ENCODE measurements around the gene GFM1.

Gene GFM1

DNA sequence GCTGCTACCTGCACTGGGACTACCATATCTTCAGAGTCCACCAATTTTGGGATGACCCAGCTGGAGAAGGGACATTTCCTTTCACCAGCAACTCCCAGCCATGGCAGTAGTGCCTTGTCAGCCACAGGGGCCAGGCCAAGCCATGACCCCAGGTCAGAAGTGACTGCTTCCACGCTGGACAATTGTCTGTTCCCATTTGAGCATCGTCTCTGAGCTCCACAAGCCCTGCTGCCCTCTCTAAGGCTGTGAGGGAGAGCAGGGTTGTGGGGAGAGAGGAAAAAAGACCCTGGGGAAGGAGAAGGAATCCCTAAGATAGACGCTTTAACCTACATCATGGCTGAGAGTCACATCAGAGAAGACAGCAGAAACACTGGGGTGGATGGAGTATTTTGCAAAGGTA, 95.3 kb downstream of the GFM1 start:
- POLR2A ChIA-PET (ENCODE audit: low non-redundant PET) = no interaction called here
- DNase-seq (ENCODE audit: low spot score) = no peak
- H3K27ac ChIP-seq = no peak overlapping the region
- CTCF ChIA-PET = no interaction called here
- TF ChIP-seq, protein P1, sequence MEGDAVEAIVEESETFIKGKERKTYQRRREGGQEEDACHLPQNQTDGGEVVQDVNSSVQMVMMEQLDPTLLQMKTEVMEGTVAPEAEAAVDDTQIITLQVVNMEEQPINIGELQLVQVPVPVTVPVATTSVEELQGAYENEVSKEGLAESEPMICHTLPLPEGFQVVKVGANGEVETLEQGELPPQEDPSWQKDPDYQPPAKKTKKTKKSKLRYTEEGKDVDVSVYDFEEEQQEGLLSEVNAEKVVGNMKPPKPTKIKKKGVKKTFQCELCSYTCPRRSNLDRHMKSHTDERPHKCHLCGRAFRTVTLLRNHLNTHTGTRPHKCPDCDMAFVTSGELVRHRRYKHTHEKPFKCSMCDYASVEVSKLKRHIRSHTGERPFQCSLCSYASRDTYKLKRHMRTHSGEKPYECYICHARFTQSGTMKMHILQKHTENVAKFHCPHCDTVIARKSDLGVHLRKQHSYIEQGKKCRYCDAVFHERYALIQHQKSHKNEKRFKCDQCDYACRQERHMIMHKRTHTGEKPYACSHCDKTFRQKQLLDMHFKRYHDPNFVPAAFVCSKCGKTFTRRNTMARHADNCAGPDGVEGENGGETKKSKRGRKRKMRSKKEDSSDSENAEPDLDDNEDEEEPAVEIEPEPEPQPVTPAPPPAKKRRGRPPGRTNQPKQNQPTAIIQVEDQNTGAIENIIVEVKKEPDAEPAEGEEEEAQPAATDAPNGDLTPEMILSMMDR (conservative IDR thresholded peaks at IDR 0.05; ENCODE audit: low read depth) = no peak

Measured in RWPE1 (cell line).